ENCODE data around the gene BCAS1. TPM values are rescaled to one million over a fixed set of nuclear protein-coding genes. Genes with fewer than 3 reads are reported as not detected.

BCAS1 gene
- total RNA-seq, 2 experiments from 2014 or later = 0.16 to 0.19 TPM

DNA sequence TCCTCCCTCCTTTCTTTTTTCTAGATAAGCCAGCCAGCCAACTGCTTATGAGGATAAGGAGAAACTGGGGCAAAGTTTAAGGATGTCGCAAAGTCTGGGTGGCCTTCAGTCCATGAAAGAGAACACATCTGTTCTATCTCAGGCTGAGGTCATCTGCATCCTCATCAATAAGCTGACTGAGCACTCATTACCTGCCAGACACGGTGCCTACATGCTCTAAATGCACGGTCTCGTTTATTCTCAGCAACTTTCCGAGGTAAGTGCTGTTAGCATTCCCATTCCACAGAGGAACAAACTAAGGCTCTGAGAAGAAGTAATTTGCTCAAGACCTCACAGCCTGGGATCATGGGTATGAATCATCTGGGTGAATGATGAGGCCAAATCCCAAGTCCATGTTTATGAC, 133.1 kb downstream of the BCAS1 start:
- Histone ChIP-seq H3K4me1 (ENCODE audit: insufficient read depth, low read length, poor library complexity, severe bottlenecking) (peaks cover 81% of the 10 kb centered on the region), H3K79me2 (ENCODE audit: insufficient read depth, low read depth, low read length) (peaks cover 5% of the 10 kb centered on the region; the same call in 1 of the 2 replicates), H3K9me3 (ENCODE audit: low read length) (peaks cover 4% of the 10 kb centered on the region; the same call in 1 of the 2 replicates), H3K36me3 (ENCODE audit: insufficient read depth, low read length) (no peaks in the 10 kb centered on the region), H3K27ac (ENCODE audit: low read depth, low read length, poor library complexity, severe bottlenecking) (no peak overlapping the region), H4K20me1 (ENCODE audit: insufficient read depth, low read length) (no peaks in the 10 kb centered on the region), H3K4me2 (ENCODE audit: low read length) (no peak overlapping the region), H3K9me2 (ENCODE audit: insufficient read depth, low read length) (no peaks in the 10 kb centered on the region), H3K4me3 (ENCODE audit: low read depth, low read length, poor library complexity, severe bottlenecking) (no peak overlapping the region), H2AFZ (ENCODE audit: low read length) (no peak overlapping the region)
- BruUV-seq (replicated peaks) = no TSS peak
- CTCF ChIA-PET (ENCODE audit: unreplicated experiment) = no interaction called here
- no peak for DNase-seq (ENCODE audit: low spot score)
- TF ChIP-seq, protein P1, sequence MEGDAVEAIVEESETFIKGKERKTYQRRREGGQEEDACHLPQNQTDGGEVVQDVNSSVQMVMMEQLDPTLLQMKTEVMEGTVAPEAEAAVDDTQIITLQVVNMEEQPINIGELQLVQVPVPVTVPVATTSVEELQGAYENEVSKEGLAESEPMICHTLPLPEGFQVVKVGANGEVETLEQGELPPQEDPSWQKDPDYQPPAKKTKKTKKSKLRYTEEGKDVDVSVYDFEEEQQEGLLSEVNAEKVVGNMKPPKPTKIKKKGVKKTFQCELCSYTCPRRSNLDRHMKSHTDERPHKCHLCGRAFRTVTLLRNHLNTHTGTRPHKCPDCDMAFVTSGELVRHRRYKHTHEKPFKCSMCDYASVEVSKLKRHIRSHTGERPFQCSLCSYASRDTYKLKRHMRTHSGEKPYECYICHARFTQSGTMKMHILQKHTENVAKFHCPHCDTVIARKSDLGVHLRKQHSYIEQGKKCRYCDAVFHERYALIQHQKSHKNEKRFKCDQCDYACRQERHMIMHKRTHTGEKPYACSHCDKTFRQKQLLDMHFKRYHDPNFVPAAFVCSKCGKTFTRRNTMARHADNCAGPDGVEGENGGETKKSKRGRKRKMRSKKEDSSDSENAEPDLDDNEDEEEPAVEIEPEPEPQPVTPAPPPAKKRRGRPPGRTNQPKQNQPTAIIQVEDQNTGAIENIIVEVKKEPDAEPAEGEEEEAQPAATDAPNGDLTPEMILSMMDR (conservative IDR thresholded peaks at IDR 0.05; ENCODE audit: low read length) = no peak
- TF ChIP-seq EZH2phosphoT487 (IDR thresholded peaks at IDR 0.05; ENCODE audit: borderline replicate concordance, low read depth, low read length) = no peak
- POLR2A ChIA-PET = interaction anchor here (1.0 to 10.4 kb wide), 4 partner anchors 13 to 348 kb away, joined by 3 to 102 read pairs (median 3); no protein-coding TSS in a partner anchor
- intact Hi-C loops (cut with micrococcal nuclease; ENCODE audit: unreplicated experiment) = loop anchor here (10.0 kb wide), 1 partner anchor 933 kb away; no protein-coding TSS in a partner anchor

DNA sequence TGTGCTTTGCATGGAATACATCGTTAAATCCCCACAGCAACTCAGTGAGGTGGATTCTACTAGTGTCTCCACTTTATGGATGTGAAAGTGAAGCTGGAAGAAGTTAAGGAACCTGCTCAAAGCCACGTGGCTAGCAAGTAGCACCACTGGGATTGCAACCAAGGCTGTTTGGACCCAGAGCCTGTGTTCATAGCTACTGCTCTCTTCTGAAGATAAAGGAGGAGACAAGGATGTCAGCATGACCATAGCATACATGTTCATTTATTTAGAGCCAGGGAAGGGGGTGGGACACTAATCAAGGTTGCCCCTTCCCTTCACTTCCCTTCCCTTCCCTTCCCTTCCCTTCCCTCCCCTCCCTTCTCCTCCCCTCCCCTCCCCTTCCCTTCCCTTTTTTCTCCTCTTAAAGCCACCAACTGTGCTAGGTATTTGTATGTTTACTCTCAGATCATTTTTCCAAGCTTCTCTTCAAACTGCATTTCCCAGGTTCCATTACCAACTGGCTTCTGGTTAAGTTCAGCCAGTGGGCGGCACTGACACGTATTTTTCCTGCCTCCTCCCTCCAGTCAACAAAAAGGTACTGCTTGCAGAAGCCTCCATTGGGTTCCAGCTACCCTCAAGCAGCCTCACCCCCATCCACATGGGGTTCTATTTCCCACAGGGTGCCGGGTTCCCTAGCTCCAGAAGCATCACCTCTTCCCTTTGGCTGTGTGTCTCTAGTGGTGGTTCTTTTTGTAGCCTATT, 134.9 kb downstream of the BCAS1 start:
- H3K9me2 ChIP-seq (ENCODE audit: insufficient read depth, low read length) = no peaks in the 10 kb centered on the region
- ChIA-PET POLR2A (interaction anchor here (0.7 to 10.4 kb wide), 19 partner anchors 11 to 355 kb away, joined by 3 to 102 read pairs (median 5); partner anchors contain the start of gene ZNF217), CTCF (ENCODE audit: unreplicated experiment) (interaction anchor here (0.5 to 1.0 kb wide), 2 partner anchors 63 to 352 kb away, joined by 3 read pairs; no protein-coding TSS in a partner anchor)
- H2AFZ ChIP-seq (ENCODE audit: low read length) = peak overlapping the region; percentile 56; the same call in 1 of the 2 replicates
- H3K79me2 ChIP-seq (ENCODE audit: insufficient read depth, low read depth, low read length) = peaks cover 5% of the 10 kb centered on the region; the same call in 1 of the 2 replicates
- peaks cover 4% of the 10 kb centered on the region; the same call in 1 of the 2 replicates for H3K9me3 ChIP-seq (ENCODE audit: low read length)
- no peaks in the 10 kb centered on the region for H3K36me3 ChIP-seq (ENCODE audit: insufficient read depth, low read length)
- intact Hi-C loops (cut with micrococcal nuclease; ENCODE audit: unreplicated experiment) = loop anchor here (10.0 kb wide), 1 partner anchor 931 kb away; no protein-coding TSS in a partner anchor
- H3K4me2 ChIP-seq (ENCODE audit: low read length) = peak overlapping the region; percentile 81
- peaks cover 81% of the 10 kb centered on the region for H3K4me1 ChIP-seq (ENCODE audit: insufficient read depth, low read length, poor library complexity, severe bottlenecking)
- TSS peak; percentile 86 for BruUV-seq (replicated peaks)
- H4K20me1 ChIP-seq (ENCODE audit: insufficient read depth, low read length) = no peaks in the 10 kb centered on the region
- TF ChIP-seq, protein P1 (conservative IDR thresholded peaks at IDR 0.05; ENCODE audit: low read length) = 0 out of 2 replicates have a peak, but pooled peaks have one; percentile 21
- TF ChIP-seq EZH2phosphoT487 (IDR thresholded peaks at IDR 0.05; ENCODE audit: borderline replicate concordance, low read depth, low read length) = no peak
- peak overlapping the region; percentile 51 for H3K4me3 ChIP-seq (ENCODE audit: low read depth, low read length, poor library complexity, severe bottlenecking)
- peak overlapping the region; percentile 94 for H3K27ac ChIP-seq (ENCODE audit: low read depth, low read length, poor library complexity, severe bottlenecking)
- DNase-seq (ENCODE audit: low spot score) = peak; percentile 53
